Liver (tissue), 9 donors: ENCODE data around the gene PPP2R5C. TPM values are rescaled to one million over a fixed set of nuclear protein-coding genes. Genes with fewer than 3 reads are reported as not detected.

Experiments
- DNase-seq: peaks from one replicate; pipeline ENCODE4 v3.0.0-alpha.2; 2017; ENCODE audit warnings: low spot score
- H3K27ac ChIP-seq, 2 donors: one replicate each; pipeline ENCODE4 v1.7.0; 2013; ENCODE audit warnings: inconsistent platforms in 2 of 2, low read length in 2 of 2, control low read depth in 1 of 2, low read depth in 1 of 2, mild to moderate bottlenecking in 1 of 2
- H3K27me3 ChIP-seq, 4 donors: one replicate each; pipeline versions ENCODE4 v1.6.1 to v1.7.0; 2013; ENCODE audit warnings: low read length in 3 of 4, inconsistent platforms in 1 of 4, mild to moderate bottlenecking in 1 of 4, moderate library complexity in 1 of 4; ENCODE audit not compliant: control insufficient read depth in 4 of 4, insufficient read depth in 4 of 4
- H3K36me3 ChIP-seq, 4 donors: one replicate each; pipeline versions ENCODE4 v1.6.1 to v1.7.0; 2013; ENCODE audit warnings: low read length in 3 of 4, mild to moderate bottlenecking in 3 of 4, low read depth in 1 of 4, moderate library complexity in 1 of 4; ENCODE audit not compliant: control insufficient read depth in 4 of 4, insufficient read depth in 3 of 4
- H3K4me1 ChIP-seq, 4 donors: one replicate each; pipeline versions ENCODE4 v1.6.1 to v1.7.0; 2013; ENCODE audit warnings: low read length in 3 of 4, mild to moderate bottlenecking in 3 of 4, moderate library complexity in 1 of 4; ENCODE audit not compliant: control insufficient read depth in 4 of 4, insufficient read depth in 4 of 4
- H3K4me3 ChIP-seq, 3 donors: one replicate each; pipeline versions ENCODE4 v1.6.1 to v1.7.0; 2013; ENCODE audit warnings: low read length in 3 of 3, control low read depth in 1 of 3, low read depth in 1 of 3, mild to moderate bottlenecking in 1 of 3
- H3K9ac ChIP-seq, 2 donors: one replicate each; pipeline ENCODE4 v1.7.0; 2013; ENCODE audit warnings: low read length in 2 of 2, mild to moderate bottlenecking in 2 of 2, moderate library complexity in 2 of 2, control low read depth in 1 of 2, low read depth in 1 of 2
- H3K9me3 ChIP-seq, 4 donors: one replicate each; pipeline versions ENCODE4 v1.6.1 to v1.7.0; 2013; ENCODE audit warnings: low read length in 3 of 4; ENCODE audit not compliant: control insufficient read depth in 4 of 4
- FOXA1 ChIP-seq: IDR thresholded peaks from 2 replicates; pipeline ENCODE4 v1.6.1; 2016; ENCODE audit warnings: antibody characterized with exemption
- GABPA ChIP-seq, 2 donors: IDR thresholded peaks in 1 of 2; conservative IDR thresholded peaks in 1 of 2; 2 replicates each; pipeline ENCODE4 v1.6.1; 2016; ENCODE audit warnings: antibody characterized with exemption in 2 of 2, mild to moderate bottlenecking in 1 of 2, moderate library complexity in 1 of 2
- HNF4A ChIP-seq, 2 donors: conservative IDR thresholded peaks; 2 replicates each; pipeline ENCODE4 v1.6.1; 2016; ENCODE audit warnings: antibody characterized with exemption in 2 of 2, mild to moderate bottlenecking in 2 of 2
- HNF4G ChIP-seq: IDR thresholded peaks from 2 replicates; pipeline ENCODE4 v1.6.1; 2016; ENCODE audit warnings: antibody characterized with exemption
- MAX ChIP-seq: IDR thresholded peaks from 2 replicates; pipeline ENCODE4 v1.6.1; 2016; ENCODE audit warnings: antibody characterized with exemption
- NR2F2 ChIP-seq: IDR thresholded peaks from 2 replicates; pipeline ENCODE4 v1.6.1; 2016; ENCODE audit warnings: antibody characterized with exemption
- RAD21 ChIP-seq, 2 donors: IDR thresholded peaks; 2 replicates each; pipeline ENCODE4 v1.6.1; 2016; ENCODE audit warnings: antibody characterized with exemption in 2 of 2, mild to moderate bottlenecking in 2 of 2
- RXRA ChIP-seq, 2 donors: IDR thresholded peaks; 2 replicates each; pipeline ENCODE4 v1.6.1; 2017 to 2018; ENCODE audit warnings: antibody characterized with exemption in 2 of 2, mild to moderate bottlenecking in 1 of 2
- SP1 ChIP-seq: IDR thresholded peaks from 2 replicates; pipeline ENCODE4 v1.6.1; 2018; ENCODE audit warnings: antibody characterized with exemption, mild to moderate bottlenecking
- TAF1 ChIP-seq: conservative IDR thresholded peaks from 2 replicates; pipeline ENCODE4 v1.6.1; 2016; ENCODE audit warnings: antibody characterized with exemption, mild to moderate bottlenecking
- YY1 ChIP-seq: IDR thresholded peaks from 2 replicates; pipeline ENCODE4 v1.6.1; 2016; ENCODE audit warnings: antibody characterized with exemption, mild to moderate bottlenecking
- ZBTB33 ChIP-seq: IDR thresholded peaks from 2 replicates; pipeline ENCODE4 v1.6.1; 2016; ENCODE audit warnings: antibody characterized with exemption
- WGBS: extraction: QIAGEN DNeasy Blood & Tissue Kit; methylation state at CpG from one replicate; pipeline ENCODE4 v1.1.7; 2013; 5-methylcytosine and 5-hydroxymethylcytosine counted together
- polyA plus RNA-seq, 2 donors: library from polyadenylated mRNA; stranded (reverse) in 1 of 2; unstranded in 1 of 2; fragments of 200-250 nt in 1 of 2; fragments of >200 nt in 1 of 2; fragmentation: Nextera tagmentation in 1 of 2; extraction: Ambion mirVana in 1 of 2; gene quantifications; one replicate each; pipeline versions ENCODE4 v1.2.1 to v1.2.3, GENCODE V29; 2013 to 2015
- total RNA-seq, 2 donors: library from RNA; depleted of rRNA; stranded (reverse); fragments of >200 nt; gene quantifications; one replicate each; pipeline ENCODE4 v1.2.3, GENCODE V29; 2014
- TF ChIP-seq, protein P1 (sequence below): IDR thresholded peaks from 2 replicates; pipeline ENCODE4 v1.6.1; 2016; ENCODE audit warnings: antibody characterized with exemption, mild to moderate bottlenecking
- TF ChIP-seq, protein P2 (sequence below): IDR thresholded peaks from 2 replicates; pipeline ENCODE4 v1.6.1; 2016; ENCODE audit warnings: antibody characterized with exemption
- donor health status: healthy.
- donor health status: healthy.
- donor health status: healthy.
- donor health status: healthy.
- donor health status: healthy.

The PPP2R5C gene
- total and polyA plus RNA-seq, 4 donors, result 33.5 to 52.3 (median 43.9) TPM

DNA sequence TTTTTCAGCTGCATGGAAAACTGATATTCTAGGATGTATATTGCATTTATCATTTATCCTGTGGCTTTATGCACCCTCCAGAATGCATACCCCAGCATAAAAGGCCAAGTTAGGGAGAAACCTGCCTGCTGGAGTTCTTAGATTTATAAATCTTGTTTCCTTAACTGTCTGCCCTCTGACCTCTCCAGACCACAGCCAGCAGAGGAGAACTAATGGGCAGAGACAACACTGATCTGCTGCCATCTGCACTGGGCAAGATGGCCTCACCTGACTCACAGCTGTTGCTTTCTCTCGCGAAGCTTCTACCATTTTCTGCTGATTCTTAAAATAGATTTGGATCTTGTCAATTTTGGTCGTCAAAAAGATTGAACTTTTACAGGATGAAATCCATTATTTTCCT is 65.8 kb downstream of the PPP2R5C start:
- no peak for TF ChIP-seq HNF4A (conservative IDR thresholded peaks at IDR 0.05)
- no peak for TF ChIP-seq RAD21 (IDR thresholded peaks at IDR 0.05)
- TF ChIP-seq TAF1, result no peak
- no peak for TF ChIP-seq NR2F2
- no peak for TF ChIP-seq GABPA (IDR thresholded peaks at IDR 0.05 in 1 of 2, conservative IDR thresholded peaks at IDR 0.05 in 1 of 2)
- no peaks in the 10 kb centered on the region for H3K27me3 ChIP-seq
- no peak overlapping the region for H3K9ac ChIP-seq
- H3K36me3 ChIP-seq, result peaks cover 0 to 5% (median under 1%) of the 10 kb centered on the region in 4 donors
- no peak overlapping the region for H3K4me3 ChIP-seq
- no peaks in the 10 kb centered on the region for H3K9me3 ChIP-seq
- H3K4me1 ChIP-seq, result peaks cover 0 to 3% (median 2%) of the 10 kb centered on the region in 4 donors
- 89% methylated on average over 3 of the region's 3 CpGs for WGBS
- no peak for DNase-seq
- H3K27ac ChIP-seq, result no peak overlapping the region

DNA sequence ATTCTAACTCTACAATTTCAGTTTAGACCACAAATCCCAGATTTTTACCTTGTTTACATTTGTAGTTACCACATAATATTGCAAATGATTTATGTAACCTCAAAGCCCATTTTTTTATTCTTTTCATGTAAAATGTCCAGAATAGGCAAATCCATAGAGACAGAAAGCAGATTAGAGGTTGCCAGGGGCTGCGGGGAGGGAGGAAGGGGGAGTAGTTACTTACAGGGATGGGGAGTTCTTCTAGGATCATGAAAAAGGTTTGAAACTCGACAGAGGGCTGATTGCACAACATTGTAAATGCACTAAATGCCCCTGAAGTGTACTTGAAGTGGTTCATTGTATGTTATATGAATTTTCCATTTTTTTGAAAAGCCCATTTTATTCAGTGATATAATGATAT is 66.5 kb downstream of the PPP2R5C start:
- Histone ChIP-seq H3K36me3 (peaks cover 0 to 5% (median under 1%) of the 10 kb centered on the region in 4 donors), H3K27me3 (no peaks in the 10 kb centered on the region), H3K27ac (no peak overlapping the region), H3K4me3 (no peak overlapping the region), H3K4me1 (peaks cover 0 to 10% (median 2%) of the 10 kb centered on the region in 4 donors), H3K9me3 (no peaks in the 10 kb centered on the region), H3K9ac (no peak overlapping the region)
- WGBS, result 54% methylated on average over 2 of the region's 2 CpGs
- no peak for DNase-seq
- TF ChIP-seq RXRA (IDR thresholded peaks at IDR 0.05), result no peak
- TF ChIP-seq MAX, result no peak
- TF ChIP-seq, protein P1, sequence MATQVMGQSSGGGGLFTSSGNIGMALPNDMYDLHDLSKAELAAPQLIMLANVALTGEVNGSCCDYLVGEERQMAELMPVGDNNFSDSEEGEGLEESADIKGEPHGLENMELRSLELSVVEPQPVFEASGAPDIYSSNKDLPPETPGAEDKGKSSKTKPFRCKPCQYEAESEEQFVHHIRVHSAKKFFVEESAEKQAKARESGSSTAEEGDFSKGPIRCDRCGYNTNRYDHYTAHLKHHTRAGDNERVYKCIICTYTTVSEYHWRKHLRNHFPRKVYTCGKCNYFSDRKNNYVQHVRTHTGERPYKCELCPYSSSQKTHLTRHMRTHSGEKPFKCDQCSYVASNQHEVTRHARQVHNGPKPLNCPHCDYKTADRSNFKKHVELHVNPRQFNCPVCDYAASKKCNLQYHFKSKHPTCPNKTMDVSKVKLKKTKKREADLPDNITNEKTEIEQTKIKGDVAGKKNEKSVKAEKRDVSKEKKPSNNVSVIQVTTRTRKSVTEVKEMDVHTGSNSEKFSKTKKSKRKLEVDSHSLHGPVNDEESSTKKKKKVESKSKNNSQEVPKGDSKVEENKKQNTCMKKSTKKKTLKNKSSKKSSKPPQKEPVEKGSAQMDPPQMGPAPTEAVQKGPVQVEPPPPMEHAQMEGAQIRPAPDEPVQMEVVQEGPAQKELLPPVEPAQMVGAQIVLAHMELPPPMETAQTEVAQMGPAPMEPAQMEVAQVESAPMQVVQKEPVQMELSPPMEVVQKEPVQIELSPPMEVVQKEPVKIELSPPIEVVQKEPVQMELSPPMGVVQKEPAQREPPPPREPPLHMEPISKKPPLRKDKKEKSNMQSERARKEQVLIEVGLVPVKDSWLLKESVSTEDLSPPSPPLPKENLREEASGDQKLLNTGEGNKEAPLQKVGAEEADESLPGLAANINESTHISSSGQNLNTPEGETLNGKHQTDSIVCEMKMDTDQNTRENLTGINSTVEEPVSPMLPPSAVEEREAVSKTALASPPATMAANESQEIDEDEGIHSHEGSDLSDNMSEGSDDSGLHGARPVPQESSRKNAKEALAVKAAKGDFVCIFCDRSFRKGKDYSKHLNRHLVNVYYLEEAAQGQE, result no peak
- no peak for TF ChIP-seq HNF4G
- TF ChIP-seq NR2F2, result no peak
- TF ChIP-seq, protein P2, sequence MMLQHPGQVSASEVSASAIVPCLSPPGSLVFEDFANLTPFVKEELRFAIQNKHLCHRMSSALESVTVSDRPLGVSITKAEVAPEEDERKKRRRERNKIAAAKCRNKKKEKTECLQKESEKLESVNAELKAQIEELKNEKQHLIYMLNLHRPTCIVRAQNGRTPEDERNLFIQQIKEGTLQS, result no peak
- TF ChIP-seq GABPA (IDR thresholded peaks at IDR 0.05 in 1 of 2, conservative IDR thresholded peaks at IDR 0.05 in 1 of 2), result no peak
- no peak for TF ChIP-seq ZBTB33
- TF ChIP-seq YY1, result no peak
- no peak for TF ChIP-seq SP1
- no peak for TF ChIP-seq FOXA1
- no peak for TF ChIP-seq HNF4A (conservative IDR thresholded peaks at IDR 0.05)
- TF ChIP-seq RAD21 (IDR thresholded peaks at IDR 0.05), result no peak
- no peak for TF ChIP-seq TAF1
